ENCODE results near the gene FARP2. TPM values are rescaled to one million over a fixed set of nuclear protein-coding genes. Genes with fewer than 3 reads are reported as not detected.

Gene FARP2
- total RNA-seq, 1 donor from 2014 or later = 65.0 TPM

DNA sequence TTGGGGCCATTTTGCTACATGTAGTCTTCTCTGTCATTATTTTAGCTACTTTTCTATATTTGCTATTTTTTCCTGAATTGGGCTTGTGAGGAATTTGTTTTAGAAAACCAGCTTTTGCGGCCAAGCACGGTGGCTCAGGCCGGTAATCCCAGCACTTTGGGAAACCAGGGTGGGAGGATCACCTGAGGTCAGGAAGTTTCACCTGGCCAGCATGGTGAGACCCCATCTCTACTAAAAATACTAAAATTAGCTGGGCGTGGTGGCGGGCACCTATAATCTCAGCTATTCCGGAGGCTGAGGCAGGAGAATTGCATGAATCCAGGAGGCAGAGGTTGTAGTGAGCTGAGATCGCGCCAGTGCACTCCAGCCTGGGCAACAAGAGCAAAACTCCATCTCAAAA is 35.7 kb upstream of the FARP2 start:
- FAIRE-seq (no peak), DNase-seq (ENCODE audit: low read depth) (no peak)
- peaks cover 2% of the 10 kb centered on the region for H3K36me3 Mint-ChIP-seq (ENCODE audit: low read depth, unreplicated experiment)
- H3K27ac ChIP-seq (ENCODE audit: low read depth, low read length) = no peak overlapping the region
- H3K4me1 ChIP-seq (ENCODE audit: insufficient read depth, low read length) = peaks cover 23% of the 10 kb centered on the region
- no peak overlapping the region for H3K4me3 ChIP-seq (ENCODE audit: insufficient read depth, low read depth, low read length)
- H3K4me2 ChIP-seq (ENCODE audit: low read length) = peak overlapping the region; percentile 98
- peak overlapping the region; percentile 98 for H3K4me3 Mint-ChIP-seq (ENCODE audit: unreplicated experiment)
- H3K9me3 Mint-ChIP-seq (ENCODE audit: unreplicated experiment) = no peaks in the 10 kb centered on the region
- peaks cover 51% of the 10 kb centered on the region for H3K4me1 Mint-ChIP-seq (ENCODE audit: low read depth, unreplicated experiment)
- H3K27me3 ChIP-seq (ENCODE audit: insufficient read depth, low read length) = no peaks in the 10 kb centered on the region
- peak overlapping the region; percentile 5 for H3K9ac ChIP-seq (ENCODE audit: low read length)
- H3K27ac Mint-ChIP-seq (ENCODE audit: unreplicated experiment) = peak overlapping the region; percentile 34
- no peak for TF ChIP-seq EZH2 (IDR thresholded peaks at IDR 0.05; ENCODE audit: insufficient read depth, low read length)
- TF ChIP-seq, protein P1, sequence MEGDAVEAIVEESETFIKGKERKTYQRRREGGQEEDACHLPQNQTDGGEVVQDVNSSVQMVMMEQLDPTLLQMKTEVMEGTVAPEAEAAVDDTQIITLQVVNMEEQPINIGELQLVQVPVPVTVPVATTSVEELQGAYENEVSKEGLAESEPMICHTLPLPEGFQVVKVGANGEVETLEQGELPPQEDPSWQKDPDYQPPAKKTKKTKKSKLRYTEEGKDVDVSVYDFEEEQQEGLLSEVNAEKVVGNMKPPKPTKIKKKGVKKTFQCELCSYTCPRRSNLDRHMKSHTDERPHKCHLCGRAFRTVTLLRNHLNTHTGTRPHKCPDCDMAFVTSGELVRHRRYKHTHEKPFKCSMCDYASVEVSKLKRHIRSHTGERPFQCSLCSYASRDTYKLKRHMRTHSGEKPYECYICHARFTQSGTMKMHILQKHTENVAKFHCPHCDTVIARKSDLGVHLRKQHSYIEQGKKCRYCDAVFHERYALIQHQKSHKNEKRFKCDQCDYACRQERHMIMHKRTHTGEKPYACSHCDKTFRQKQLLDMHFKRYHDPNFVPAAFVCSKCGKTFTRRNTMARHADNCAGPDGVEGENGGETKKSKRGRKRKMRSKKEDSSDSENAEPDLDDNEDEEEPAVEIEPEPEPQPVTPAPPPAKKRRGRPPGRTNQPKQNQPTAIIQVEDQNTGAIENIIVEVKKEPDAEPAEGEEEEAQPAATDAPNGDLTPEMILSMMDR (IDR thresholded peaks at IDR 0.05; ENCODE audit: insufficient read depth, low read depth, low read length) = no peak
- H3K9me3 ChIP-seq (ENCODE audit: insufficient read depth, low read depth, low read length) = no peaks in the 10 kb centered on the region
- peaks cover 93% of the 10 kb centered on the region for H4K20me1 ChIP-seq (ENCODE audit: insufficient read depth, low read length)
- H3K79me2 ChIP-seq (ENCODE audit: insufficient read depth, low read length) = peaks cover 96% of the 10 kb centered on the region
- peaks cover 9% of the 10 kb centered on the region for H3K36me3 ChIP-seq (ENCODE audit: insufficient read depth, low read length)
- H3K27me3 Mint-ChIP-seq (ENCODE audit: low read depth, unreplicated experiment) = no peaks in the 10 kb centered on the region
- no peak overlapping the region for H2AFZ ChIP-seq (ENCODE audit: low read depth, low read length)

DNA sequence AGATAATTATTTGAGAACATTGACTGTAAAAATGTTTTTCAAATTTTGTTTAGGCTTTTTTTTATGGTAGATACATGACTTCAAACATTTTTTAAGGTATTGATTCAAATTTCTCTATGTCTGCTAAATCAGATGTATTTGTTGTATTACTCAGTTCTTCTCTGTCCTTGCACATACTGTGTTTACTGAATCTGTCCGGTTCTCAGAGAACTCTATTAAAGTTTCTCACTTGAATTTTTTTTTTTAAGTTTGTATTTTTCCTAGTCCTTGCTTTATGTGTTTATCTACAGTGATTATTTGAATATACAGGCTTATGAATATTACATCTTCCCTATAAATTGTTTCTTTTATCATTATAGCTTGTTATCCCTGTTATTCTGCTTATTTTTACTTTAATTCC is 35.1 kb upstream of the FARP2 start:
- DNase-seq (ENCODE audit: low read depth) = no peak
- Mint-ChIP-seq H3K9me3 (ENCODE audit: unreplicated experiment) (no peaks in the 10 kb centered on the region), H3K27ac (ENCODE audit: unreplicated experiment) (peak overlapping the region; percentile 31), H3K27me3 (ENCODE audit: low read depth, unreplicated experiment) (no peaks in the 10 kb centered on the region), H3K4me1 (ENCODE audit: low read depth, unreplicated experiment) (peaks cover 51% of the 10 kb centered on the region), H3K4me3 (ENCODE audit: unreplicated experiment) (peak overlapping the region; percentile 68), H3K36me3 (ENCODE audit: low read depth, unreplicated experiment) (peaks cover 2% of the 10 kb centered on the region)
- Histone ChIP-seq H2AFZ (ENCODE audit: low read depth, low read length) (no peak overlapping the region), H4K20me1 (ENCODE audit: insufficient read depth, low read length) (peaks cover 99% of the 10 kb centered on the region), H3K9me3 (ENCODE audit: insufficient read depth, low read depth, low read length) (no peaks in the 10 kb centered on the region), H3K9ac (ENCODE audit: low read length) (peak overlapping the region; percentile 9), H3K4me1 (ENCODE audit: insufficient read depth, low read length) (peaks cover 23% of the 10 kb centered on the region), H3K27ac (ENCODE audit: low read depth, low read length) (no peak overlapping the region), H3K36me3 (ENCODE audit: insufficient read depth, low read length) (peaks cover 12% of the 10 kb centered on the region), H3K4me3 (ENCODE audit: insufficient read depth, low read depth, low read length) (no peak overlapping the region), H3K4me2 (ENCODE audit: low read length) (peak overlapping the region; percentile 98), H3K79me2 (ENCODE audit: insufficient read depth, low read length) (peaks cover 100% of the 10 kb centered on the region), H3K27me3 (ENCODE audit: insufficient read depth, low read length) (no peaks in the 10 kb centered on the region)
- no peak for FAIRE-seq
- TF ChIP-seq EZH2 (IDR thresholded peaks at IDR 0.05; ENCODE audit: insufficient read depth, low read length) = no peak
- TF ChIP-seq, protein P1 (IDR thresholded peaks at IDR 0.05; ENCODE audit: insufficient read depth, low read depth, low read length) = no peak

DNA sequence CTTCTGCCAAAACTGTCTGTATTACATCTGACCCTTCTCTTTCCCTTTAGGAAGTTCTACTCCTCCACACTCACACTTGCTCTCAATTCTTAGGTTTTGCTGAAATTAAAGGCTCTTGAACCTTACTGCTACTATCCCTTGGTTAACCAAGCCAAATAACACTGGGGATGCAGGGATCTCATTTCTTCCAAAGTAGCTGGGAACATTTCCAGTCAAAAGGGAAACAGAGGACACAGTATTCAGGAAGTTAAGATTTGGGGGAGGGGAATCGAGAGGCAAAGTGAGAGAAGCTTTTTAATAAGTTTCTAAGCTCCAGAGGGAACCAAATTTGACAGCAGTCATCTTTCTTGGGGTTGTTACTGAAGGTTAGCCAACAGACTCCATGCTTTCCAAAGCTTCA is 34.2 kb upstream of the FARP2 start:
- Mint-ChIP-seq H3K9me3 (ENCODE audit: unreplicated experiment) (no peaks in the 10 kb centered on the region), H3K27ac (ENCODE audit: unreplicated experiment) (peak overlapping the region; percentile 60), H3K27me3 (ENCODE audit: low read depth, unreplicated experiment) (no peaks in the 10 kb centered on the region), H3K4me3 (ENCODE audit: unreplicated experiment) (peak overlapping the region; percentile 7), H3K4me1 (ENCODE audit: low read depth, unreplicated experiment) (peaks cover 51% of the 10 kb centered on the region), H3K36me3 (ENCODE audit: low read depth, unreplicated experiment) (peaks cover 2% of the 10 kb centered on the region)
- Histone ChIP-seq H3K79me2 (ENCODE audit: insufficient read depth, low read length) (peaks cover 100% of the 10 kb centered on the region), H4K20me1 (ENCODE audit: insufficient read depth, low read length) (peaks cover 95% of the 10 kb centered on the region), H3K36me3 (ENCODE audit: insufficient read depth, low read length) (peaks cover 19% of the 10 kb centered on the region), H3K4me1 (ENCODE audit: insufficient read depth, low read length) (peaks cover 23% of the 10 kb centered on the region), H2AFZ (ENCODE audit: low read depth, low read length) (no peak overlapping the region), H3K9me3 (ENCODE audit: insufficient read depth, low read depth, low read length) (no peaks in the 10 kb centered on the region), H3K4me2 (ENCODE audit: low read length) (no peak overlapping the region), H3K9ac (ENCODE audit: low read length) (peak overlapping the region; percentile 9), H3K27me3 (ENCODE audit: insufficient read depth, low read length) (no peaks in the 10 kb centered on the region), H3K4me3 (ENCODE audit: insufficient read depth, low read depth, low read length) (no peak overlapping the region), H3K27ac (ENCODE audit: low read depth, low read length) (no peak overlapping the region)
- DNase-seq (ENCODE audit: low read depth) (no peak), FAIRE-seq (no peak)
- TF ChIP-seq, protein P1 (IDR thresholded peaks at IDR 0.05; ENCODE audit: insufficient read depth, low read depth, low read length) = no peak
- no peak for TF ChIP-seq EZH2 (IDR thresholded peaks at IDR 0.05; ENCODE audit: insufficient read depth, low read length)

Measured in astrocyte (in vitro differentiated cells and primary cell).